NK-92 (cell line): ENCODE data around the gene HSPD1.
"Not testable (repeated sequence)": the region's sequence is repeated elsewhere in the genome, so short reads cannot be mapped to it uniquely, and the experiment has no call there.

Experiments used
- DNase-seq: peaks from one replicate; lab custom pipeline; 2025; ENCODE audit not compliant: unreplicated experiment; lab: John Stamatoyannopoulos, UW

HSPD1 gene

GRCh38 chr2:197497326-197497725, 2.3 kb downstream of the HSPD1 start:
- DNase-seq: no peak

DNA sequence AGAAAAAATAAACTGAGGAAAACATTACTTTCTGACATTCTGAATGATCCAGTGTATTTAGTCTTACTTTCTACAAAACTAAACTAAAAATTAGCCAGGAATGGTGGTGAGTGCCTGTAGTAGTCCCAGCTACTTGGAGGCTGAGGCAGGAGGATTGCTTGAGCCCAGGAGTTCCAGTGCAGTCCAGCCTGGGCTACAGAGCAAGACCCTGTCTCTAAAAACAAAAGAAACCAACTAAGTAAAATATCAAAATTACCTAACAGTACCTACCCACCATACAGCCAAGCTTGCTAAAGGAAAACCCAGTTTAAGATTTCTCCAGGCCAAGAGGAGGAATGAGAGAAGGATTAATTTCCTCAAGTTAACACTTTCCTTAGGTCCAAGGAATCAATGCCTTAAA, 2.9 kb downstream of the HSPD1 start:
- no peak for DNase-seq

DNA sequence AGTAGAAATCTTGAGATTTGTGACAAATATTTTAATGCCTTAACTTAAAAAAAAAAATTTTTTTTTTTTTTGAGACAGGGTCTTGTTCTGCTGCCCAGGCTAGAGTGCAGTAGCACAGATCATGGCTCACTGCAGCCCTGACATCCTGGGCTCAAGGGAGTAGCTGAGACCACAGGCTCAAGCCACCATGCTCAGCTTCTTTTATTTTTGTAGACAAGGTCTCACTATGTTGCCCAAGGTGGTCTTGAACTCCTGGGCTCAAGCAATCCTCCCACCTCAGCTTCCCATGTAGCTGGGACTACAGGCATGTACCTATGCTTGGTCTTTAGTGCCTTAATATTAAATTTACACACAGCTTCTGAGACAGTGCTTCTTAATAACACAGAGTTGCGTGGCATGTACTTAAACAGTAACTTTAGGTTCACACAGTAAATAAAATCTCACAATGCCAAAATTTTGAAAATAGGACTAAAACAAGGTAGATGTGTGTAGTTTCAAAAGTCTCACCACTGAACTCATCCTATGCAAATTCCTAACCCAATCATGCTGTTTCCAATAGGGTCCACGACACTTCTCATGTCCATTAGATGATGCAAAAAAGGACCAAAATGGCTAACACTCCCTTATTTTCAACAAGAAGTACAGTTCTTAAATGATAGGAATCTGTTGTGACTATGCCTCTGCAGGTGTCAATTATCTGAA, 4.1 kb downstream of the HSPD1 start:
- DNase-seq: no peak

DNA sequence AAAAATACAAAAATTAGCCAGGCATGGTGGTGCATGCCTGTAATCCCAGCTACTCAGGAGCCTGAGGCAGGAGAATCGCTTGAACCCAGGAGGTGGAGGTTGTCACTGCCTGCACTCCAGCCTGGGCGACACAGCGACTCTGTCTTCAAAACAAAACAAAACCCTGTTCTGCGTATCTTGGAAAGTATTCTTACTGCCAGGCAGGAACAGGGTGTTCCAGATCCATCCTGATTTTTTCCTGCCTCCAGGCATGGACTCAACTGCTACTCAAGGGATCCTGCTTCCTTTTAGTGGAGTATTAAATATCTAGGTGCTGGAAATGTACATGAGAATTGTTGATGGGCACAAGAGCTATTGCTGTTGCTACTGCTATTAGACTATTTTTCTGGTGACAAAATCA, 12.3 kb downstream of the HSPD1 start:
- DNase-seq: no peak

- no peak for DNase-seq
Observed at GRCh38 chr2:197486175-197486574, 13.5 kb downstream of the HSPD1 start.

- not testable (repeated sequence) for DNase-seq
Observed at GRCh38 chr2:197484248-197484647, 15.4 kb downstream of the HSPD1 start.

DNA sequence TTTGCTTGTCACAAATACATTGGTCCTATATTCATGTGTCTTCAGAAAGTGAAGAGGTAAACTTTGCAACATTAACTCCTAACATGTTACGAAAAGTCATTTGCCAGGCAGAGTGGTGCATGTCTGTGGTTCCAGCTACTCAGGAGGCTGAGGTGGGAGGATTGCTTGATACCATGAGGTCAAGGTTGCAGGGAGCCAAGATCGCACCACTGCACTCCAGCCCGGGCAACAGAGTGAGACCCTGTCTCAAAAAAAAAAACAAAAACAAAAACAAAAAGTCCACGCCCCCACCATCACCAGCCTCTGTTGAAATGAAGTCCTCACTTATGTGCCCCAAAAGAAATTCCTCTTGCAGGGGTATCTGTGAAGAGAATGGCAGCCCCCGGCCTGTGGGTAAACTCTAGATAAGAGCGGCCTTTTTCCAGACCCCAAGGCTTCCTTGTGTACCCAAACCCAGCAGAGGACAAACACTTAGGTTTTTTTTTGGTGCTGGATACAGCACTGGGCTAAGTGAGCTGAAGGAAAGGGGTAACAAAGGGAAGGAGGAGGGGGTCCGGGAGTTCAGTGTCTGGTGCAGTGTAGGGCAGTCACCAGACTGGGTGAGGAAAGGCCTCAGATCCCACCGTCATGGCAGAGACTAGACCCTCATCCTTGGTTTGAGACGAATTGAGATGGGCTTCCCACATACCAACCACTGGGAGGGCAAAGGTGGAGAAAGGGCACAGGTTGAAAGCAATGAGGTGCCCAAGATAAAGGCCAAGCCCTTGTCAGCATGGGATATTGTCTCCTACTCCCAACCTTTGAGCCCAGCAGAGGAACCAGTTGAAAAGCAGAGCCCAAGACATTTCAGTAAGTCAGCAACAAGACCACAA, 19.2 kb downstream of the HSPD1 start:
- DNase-seq: no peak

DNA sequence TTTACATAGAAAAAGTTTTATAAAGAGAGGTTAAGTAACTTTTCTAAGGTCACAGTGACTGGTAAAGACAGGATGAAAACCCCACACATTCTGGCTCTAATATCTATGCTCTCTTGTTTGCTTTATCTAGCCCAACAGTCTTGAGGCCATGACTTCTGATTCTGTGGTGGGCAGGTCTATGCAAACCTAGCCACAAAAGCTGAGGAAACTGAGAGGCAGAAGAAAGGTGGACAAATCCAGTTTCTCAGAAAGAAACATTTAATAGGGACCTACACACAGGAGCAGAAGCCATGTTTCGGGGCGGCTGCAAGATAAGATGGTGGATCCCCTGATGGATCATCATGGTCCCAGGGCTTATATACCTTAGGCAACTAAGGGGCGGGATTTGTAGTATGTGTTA, 21.8 kb downstream of the HSPD1 start:
- no peak for DNase-seq

- no peak for DNase-seq
Observed at GRCh38 chr2:197472166-197472565, 27.5 kb downstream of the HSPD1 start.

DNA sequence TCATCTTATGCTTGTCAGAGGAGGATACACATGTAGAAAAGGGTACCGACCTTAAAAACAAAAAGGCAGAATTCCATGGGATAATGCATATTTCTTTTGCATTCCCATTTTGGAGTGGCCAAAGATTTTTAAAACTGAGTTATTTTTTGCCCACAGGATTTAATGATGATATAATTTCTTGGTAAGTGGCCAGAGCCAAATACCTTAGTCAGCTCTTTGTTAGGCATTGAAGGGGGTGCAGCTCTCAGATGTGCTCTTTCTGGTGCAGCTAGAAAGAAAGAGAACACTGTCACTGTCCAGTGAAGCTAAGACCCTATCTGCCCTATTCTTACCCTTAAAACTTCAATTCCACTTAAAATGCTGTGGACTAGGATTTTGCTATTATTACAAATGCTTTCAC, 35.5 kb downstream of the HSPD1 start:
- DNase-seq: no peak

DNA sequence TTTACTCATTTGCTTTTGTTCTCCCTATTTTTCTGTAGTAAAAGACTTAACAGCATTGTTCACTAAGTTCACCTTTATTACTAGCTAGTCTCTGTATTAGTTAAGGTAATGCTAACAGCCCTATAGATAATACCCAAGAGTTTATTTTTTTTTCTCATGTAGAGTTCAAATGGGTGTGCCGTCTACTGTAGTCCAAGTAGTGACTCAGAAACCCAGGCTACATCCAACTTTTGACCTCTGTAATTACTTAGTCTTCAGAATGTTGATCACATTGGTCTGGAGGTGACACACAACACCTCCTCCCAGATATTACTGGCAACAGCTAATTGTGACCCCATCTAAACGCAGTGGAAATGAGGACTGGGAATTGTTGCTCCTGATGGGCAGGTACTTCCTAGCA, 38.6 kb downstream of the HSPD1 start:
- no peak for DNase-seq

DNA sequence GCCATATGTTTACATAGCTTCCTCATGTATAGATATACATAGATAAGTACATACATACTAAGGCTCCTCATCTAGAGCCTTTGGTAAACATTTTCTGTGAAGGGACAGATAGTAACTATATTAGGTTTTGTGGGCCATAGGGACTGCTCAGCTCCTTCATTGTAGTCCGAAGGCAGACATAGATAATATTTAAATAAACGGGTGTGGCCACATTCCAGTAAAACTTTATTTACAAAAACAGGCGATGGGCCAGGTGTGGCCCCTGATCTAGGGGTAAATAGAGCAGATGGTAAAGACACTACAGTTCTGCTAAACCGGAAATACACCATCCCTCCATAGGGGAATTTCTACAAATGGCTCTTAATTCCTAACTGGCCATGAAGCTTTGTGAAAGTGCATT, 39.0 kb downstream of the HSPD1 start:
- no peak for DNase-seq

DNA sequence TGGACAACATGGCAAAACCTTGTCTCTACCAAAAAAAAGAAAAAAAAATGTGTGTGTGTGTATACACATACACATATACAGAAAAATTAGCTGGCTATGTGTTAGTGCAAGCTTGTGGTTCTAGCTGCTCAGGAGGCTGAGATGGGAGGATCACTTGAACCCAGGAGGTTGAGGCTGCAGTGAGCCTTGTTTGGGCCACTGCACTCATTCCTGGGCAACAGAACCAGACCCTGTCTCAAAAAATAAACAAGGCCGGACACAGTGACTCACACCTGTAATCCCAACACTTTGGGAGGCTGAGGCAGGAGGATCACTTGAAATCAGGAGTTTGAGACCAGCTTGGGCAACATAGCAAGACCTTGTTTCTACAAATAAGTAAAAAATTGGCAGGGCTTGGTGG, 44.2 kb downstream of the HSPD1 start:
- no peak for DNase-seq

- no peak for DNase-seq
Observed at GRCh38 chr2:197454923-197455322, 44.7 kb downstream of the HSPD1 start.

DNA sequence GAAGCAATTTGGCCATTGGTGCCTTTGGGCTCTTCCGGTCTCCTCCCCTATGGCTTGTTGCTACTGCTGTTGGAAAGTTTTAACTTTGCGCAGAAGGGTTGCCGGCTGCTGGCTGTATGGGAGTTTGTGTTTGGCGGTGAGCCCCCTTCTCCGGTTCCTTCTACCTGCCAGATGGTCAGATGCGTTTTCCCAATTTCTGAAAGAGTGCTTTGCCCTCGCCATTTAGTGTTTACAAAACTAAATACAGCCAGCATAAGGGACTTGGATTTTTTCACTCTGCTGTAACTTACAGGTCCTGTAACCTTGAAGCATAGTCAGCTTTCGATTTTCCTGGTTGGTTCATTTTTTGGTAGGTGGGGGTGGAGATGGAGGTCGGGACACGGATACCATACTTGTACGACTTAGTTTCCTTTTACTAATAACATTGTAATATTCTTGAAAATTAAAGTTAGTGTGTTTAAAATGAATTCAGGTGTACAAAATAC, 45.7 kb downstream of the HSPD1 start:
- no peak for DNase-seq

DNA sequence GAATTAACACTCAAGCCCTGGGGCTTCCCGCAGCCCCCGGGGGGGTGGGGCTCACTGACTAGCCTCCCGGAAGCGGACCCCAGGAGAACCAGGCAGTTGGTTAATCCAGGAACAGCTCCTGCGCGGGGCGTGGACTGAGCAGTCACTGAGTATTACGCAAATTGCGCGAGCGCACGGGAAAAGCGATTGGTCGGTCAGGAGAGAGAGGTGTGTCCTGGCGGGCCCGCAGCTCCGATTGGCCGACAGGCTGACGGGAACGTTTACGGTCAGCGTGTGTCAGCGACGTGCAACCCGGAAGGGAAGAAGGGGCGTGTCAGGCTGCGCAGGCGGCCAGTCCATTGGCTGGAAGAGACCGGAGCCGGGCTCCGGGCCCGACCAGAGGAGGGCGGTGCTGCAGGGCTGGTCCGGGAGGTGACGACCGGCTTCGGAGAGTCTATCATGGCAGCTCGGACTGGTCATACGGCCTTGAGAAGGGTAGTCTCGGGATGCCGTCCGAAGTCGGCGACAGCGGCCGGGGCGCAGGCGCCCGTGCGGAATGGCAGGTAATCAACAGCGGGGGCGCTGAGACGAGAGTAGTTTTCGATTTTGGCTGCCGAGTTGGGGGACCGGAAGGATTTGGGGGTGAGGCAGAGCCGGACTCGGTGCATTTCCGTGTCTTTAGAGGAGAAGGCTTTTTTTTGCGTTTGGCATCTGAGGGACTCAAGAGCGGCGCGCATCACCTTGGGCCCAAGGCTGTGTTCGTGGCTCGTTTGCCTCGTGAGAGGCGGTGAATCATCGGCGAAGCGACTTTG, 46.3 kb downstream of the HSPD1 start, which contains the start of gene COQ10B:
Gene COQ10B, plus strand, starts transcription at position 430 of the 791 bp plus-strand sequence. Its CDS starts 9 bp downstream, at position 439.
- peak; percentile 95 for DNase-seq

DNA sequence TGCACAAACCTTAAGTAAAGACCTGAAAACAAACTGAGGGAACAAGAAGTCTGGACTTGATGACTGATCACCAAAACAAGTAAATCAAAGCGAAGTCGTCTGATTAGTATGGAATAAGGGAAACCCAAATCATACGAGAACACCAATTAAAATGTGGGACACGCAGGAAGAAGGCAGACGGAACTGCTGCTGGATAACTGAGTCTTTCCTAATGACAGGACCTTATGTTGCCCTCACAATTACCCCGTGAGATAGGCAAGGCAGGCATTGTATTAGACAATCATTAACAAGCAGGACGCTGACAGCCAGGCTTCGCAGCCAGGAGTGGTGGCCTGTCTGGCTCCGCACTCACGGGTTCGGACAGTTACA, 46.9 kb downstream of the HSPD1 start:
- DNase-seq: no peak

DNA sequence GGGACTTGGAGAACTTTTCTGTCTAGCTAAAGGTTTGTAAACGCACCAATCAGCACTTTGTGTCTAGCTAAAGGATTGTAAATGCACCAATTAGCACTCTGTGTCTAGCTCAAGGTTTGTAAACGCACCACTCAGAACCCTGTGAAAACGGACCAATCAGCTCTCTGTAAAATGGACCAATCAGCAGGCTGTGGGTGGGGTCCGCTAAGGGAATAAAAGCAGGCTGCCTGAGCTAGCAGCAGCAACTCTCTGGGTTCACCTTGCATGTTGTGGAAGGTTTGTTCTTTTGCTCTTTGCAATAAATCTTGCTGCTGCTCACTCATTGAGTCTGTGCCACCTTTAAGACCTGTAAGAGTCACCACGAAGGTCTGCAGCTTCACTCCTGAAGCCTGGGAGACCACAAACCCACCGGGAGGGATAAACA, 48.7 kb downstream of the HSPD1 start:
- DNase-seq: not testable (repeated sequence)

GRCh38 chr2:197450465-197450864, 49.2 kb downstream of the HSPD1 start:
- DNase-seq: no peak

DNA sequence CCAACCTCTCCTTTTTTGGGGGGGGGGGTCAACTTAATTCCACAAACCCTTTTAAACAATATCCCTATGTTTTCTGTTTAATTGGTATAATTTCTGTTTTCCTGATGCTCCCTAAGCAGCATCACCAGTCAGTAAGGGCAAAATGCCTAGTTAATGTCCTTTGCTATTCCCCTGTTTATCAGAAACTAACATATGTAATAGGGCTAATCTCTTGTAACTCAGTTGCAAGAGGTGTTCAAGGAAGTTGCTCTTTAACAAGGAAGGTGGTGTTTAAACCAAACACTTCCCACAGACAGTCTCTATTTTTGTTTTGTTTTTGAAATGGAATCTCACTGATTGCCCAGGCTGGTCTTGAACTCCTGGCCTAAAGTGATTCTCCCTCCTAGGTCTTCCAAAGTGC, 52.8 kb downstream of the HSPD1 start:
- DNase-seq: no peak

- DNase-seq: no peak
Observed at GRCh38 chr2:197445746-197446145, 53.9 kb downstream of the HSPD1 start.
